ENCODE measurements around the gene GPR108.
"Not testable (repeated sequence)": the region's sequence is repeated elsewhere in the genome, so short reads cannot be mapped to it uniquely, and the experiment has no call there.

The GPR108 gene

DNA sequence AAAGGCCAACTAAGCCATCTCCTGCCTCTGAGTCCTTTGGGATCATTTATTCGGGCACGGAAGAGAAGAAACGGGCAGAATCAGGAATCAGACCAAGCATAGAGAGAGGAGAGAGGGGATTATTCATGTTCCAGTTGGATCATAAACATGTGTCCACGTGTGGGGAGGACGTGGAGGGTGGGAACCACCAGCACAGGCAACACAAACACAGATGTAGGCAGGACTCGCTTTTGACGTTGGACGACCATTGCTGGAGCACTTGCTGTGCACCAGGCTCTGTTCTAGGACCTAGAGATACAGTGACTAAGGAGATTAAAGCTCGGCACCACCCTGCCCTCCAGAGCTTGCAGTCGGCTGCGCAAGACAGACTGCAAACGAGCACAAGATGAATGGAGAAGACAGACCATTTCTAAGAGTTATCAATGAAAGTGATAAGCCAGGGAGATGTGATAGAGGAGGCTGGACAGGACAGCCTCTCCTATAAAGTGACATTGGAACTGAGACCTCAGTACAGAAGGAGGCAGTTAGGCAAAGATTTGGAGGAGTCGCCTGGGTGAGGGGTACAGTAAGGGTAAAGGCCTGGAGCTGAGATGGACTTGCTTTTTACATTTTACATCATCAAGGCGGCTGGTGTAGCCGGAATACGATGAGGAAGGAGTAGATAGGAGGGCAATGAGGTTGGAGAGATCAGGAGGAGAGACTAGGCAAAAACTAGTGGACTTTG is 29.1 kb upstream of the GPR108 start:
- Histone ChIP-seq H3K9ac (ENCODE audit: low read depth, low read length, poor library complexity, severe bottlenecking) (peak overlapping the region; percentile 63), H4K20me1 (ENCODE audit: insufficient read depth, low read length, poor library complexity, severe bottlenecking) (no peaks in the 10 kb centered on the region), H3K36me3 (ENCODE audit: insufficient read depth, low read length) (no peaks in the 10 kb centered on the region), H3K4me2 (ENCODE audit: low read depth, low read length, poor library complexity, severe bottlenecking) (peak overlapping the region; percentile 92), H3K4me3 (ENCODE audit: low read length, poor library complexity, severe bottlenecking) (peak overlapping the region; percentile 82), H3K9me3 (ENCODE audit: insufficient read depth, low read depth, low read length) (no peaks in the 10 kb centered on the region), H3K27me3 (ENCODE audit: insufficient read depth, low read length, poor library complexity, severe bottlenecking) (no peaks in the 10 kb centered on the region), H3K79me2 (ENCODE audit: insufficient read depth, low read length) (no peaks in the 10 kb centered on the region), H2AFZ (ENCODE audit: low read length) (peak overlapping the region; percentile 95), H3K4me1 (ENCODE audit: insufficient read depth, low read length, poor library complexity, severe bottlenecking) (peaks cover 13% of the 10 kb centered on the region), H3F3A (ENCODE audit: low read depth) (peaks cover 7% of the 10 kb centered on the region; the same call in 1 of the 2 replicates), H3K9me2 (replicated peaks; ENCODE audit: low read depth, low read length) (no peaks in the 10 kb centered on the region)
- TF ChIP-seq, protein P1, sequence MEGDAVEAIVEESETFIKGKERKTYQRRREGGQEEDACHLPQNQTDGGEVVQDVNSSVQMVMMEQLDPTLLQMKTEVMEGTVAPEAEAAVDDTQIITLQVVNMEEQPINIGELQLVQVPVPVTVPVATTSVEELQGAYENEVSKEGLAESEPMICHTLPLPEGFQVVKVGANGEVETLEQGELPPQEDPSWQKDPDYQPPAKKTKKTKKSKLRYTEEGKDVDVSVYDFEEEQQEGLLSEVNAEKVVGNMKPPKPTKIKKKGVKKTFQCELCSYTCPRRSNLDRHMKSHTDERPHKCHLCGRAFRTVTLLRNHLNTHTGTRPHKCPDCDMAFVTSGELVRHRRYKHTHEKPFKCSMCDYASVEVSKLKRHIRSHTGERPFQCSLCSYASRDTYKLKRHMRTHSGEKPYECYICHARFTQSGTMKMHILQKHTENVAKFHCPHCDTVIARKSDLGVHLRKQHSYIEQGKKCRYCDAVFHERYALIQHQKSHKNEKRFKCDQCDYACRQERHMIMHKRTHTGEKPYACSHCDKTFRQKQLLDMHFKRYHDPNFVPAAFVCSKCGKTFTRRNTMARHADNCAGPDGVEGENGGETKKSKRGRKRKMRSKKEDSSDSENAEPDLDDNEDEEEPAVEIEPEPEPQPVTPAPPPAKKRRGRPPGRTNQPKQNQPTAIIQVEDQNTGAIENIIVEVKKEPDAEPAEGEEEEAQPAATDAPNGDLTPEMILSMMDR (conservative IDR thresholded peaks at IDR 0.05; ENCODE audit: low read length), result no peak
- no peak for TF ChIP-seq EZH2phosphoT487 (IDR thresholded peaks at IDR 0.05; ENCODE audit: borderline replicate concordance)

DNA sequence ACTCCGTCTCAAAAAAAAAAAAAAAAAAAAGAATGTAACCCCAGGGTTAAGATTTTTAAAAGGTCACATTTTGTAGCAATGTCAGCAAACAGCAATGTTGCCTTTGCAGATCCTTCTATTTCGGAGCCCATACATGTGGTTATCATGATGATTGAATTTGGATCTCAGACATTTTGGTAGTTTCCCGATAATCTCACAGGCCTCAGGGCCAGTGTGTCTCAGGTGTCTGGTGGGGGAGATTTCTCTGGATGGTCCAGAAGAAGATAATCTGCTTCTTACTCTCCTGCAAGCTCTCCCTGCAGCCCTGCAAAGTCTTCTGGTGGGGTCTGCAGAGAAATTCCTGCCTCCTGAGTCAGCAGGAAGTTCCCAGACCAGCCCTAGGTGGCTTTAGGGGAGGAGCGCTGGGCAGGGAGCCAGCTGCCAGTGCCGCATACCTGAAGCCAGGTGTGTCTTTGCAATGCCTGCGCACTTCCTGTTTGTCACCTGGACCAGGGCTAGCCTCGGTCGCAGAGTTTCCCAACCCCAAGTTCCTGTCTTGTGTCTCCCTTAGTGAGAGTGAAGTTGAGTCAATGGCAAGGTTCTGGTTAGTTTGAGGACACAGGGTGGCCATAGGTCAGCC is 28.5 kb upstream of the GPR108 start:
- H3K9me3 ChIP-seq (ENCODE audit: insufficient read depth, low read depth, low read length), result no peaks in the 10 kb centered on the region
- no peaks in the 10 kb centered on the region for H3K9me2 ChIP-seq (replicated peaks; ENCODE audit: low read depth, low read length)
- peak overlapping the region; percentile 82 for H3K4me3 ChIP-seq (ENCODE audit: low read length, poor library complexity, severe bottlenecking)
- H3K36me3 ChIP-seq (ENCODE audit: insufficient read depth, low read length), result no peaks in the 10 kb centered on the region
- no peaks in the 10 kb centered on the region for H3K79me2 ChIP-seq (ENCODE audit: insufficient read depth, low read length)
- H3K4me2 ChIP-seq (ENCODE audit: low read depth, low read length, poor library complexity, severe bottlenecking), result peak overlapping the region; percentile 92
- H2AFZ ChIP-seq (ENCODE audit: low read length), result no peak overlapping the region
- H3K9ac ChIP-seq (ENCODE audit: low read depth, low read length, poor library complexity, severe bottlenecking), result no peak overlapping the region
- H4K20me1 ChIP-seq (ENCODE audit: insufficient read depth, low read length, poor library complexity, severe bottlenecking), result no peaks in the 10 kb centered on the region
- H3K27me3 ChIP-seq (ENCODE audit: insufficient read depth, low read length, poor library complexity, severe bottlenecking), result no peaks in the 10 kb centered on the region
- TF ChIP-seq, protein P1 (conservative IDR thresholded peaks at IDR 0.05; ENCODE audit: low read length), result no peak
- TF ChIP-seq EZH2phosphoT487 (IDR thresholded peaks at IDR 0.05; ENCODE audit: borderline replicate concordance), result no peak
- peaks cover 13% of the 10 kb centered on the region for H3K4me1 ChIP-seq (ENCODE audit: insufficient read depth, low read length, poor library complexity, severe bottlenecking)
- peaks cover 7% of the 10 kb centered on the region; the same call in 1 of the 2 replicates for H3F3A ChIP-seq (ENCODE audit: low read depth)

DNA sequence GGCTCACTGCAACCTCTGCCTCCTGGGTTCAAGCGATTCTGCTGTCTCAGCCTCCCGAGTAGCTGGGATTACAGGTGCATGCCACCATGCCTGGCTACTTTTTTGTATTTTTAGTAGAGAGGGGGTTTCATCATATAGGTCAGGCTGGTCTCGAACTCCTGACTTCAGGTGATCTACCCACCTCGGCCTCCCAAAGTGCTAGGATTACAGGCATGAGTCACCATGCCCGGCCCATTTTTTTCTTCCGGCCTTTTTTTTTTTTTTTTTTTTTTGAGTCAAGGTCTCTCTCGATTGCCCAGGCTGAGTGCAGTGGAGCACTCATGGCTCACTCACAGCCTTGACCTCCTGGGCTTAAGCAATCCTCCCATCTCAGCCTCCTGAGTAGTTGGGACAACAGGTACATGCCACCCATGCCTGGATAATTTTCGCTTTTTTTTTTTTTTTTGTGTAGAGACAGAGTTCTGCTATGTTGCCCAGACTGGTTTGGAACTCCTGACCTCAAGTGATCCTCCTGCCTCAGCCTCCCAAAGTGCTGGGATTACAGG is 24.9 kb upstream of the GPR108 start:
- H3K4me1 ChIP-seq (ENCODE audit: insufficient read depth, low read length, poor library complexity, severe bottlenecking); H3K9ac ChIP-seq (ENCODE audit: low read depth, low read length, poor library complexity, severe bottlenecking); H3K79me2 ChIP-seq (ENCODE audit: insufficient read depth, low read length); H3K4me2 ChIP-seq (ENCODE audit: low read depth, low read length, poor library complexity, severe bottlenecking); H3F3A ChIP-seq (ENCODE audit: low read depth); H3K4me3 ChIP-seq (ENCODE audit: low read length, poor library complexity, severe bottlenecking); H3K9me3 ChIP-seq (ENCODE audit: insufficient read depth, low read depth, low read length); H2AFZ ChIP-seq (ENCODE audit: low read length); H4K20me1 ChIP-seq (ENCODE audit: insufficient read depth, low read length, poor library complexity, severe bottlenecking); H3K36me3 ChIP-seq (ENCODE audit: insufficient read depth, low read length); H3K9me2 ChIP-seq (replicated peaks; ENCODE audit: low read depth, low read length); H3K27me3 ChIP-seq (ENCODE audit: insufficient read depth, low read length, poor library complexity, severe bottlenecking): not testable (repeated sequence)
